C4-2B (cell line): ENCODE results near the gene LRRC58.

Experiments used
- H3K27ac ChIP-seq: fragments of 450-650 bp; 2 replicates; pipeline ENCODE4 v1.5.1; 2017
- ZFX ChIP-seq: fragments of 450-650 bp; IDR thresholded peaks from 2 replicates; pipeline ENCODE4 v1.6.1; 2017
- TF ChIP-seq, protein P1 (sequence below): fragments of 450-650 bp; conservative IDR thresholded peaks from 2 replicates; pipeline ENCODE4 v1.5.1; 2017; ENCODE audit warnings: mild to moderate bottlenecking

The LRRC58 gene

DNA sequence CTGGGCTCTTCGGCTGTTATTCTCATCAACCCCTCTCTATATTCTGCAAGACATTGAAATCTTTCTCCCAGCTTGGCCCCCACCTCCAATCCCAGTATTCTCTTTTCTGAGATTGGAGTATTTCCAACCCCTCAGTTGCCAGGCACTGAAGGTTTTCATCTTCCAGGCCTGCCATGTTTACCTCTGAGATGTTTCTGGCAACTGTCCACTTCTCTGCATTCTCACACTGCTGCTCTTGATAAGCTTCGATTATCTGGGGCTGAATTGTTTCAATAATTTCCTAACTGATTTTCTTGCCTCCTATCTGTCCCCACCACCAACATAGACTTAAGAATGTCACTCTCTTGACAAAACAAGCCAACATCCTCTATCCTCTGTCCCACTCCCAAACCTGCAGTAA, 62.7 kb downstream of the LRRC58 start:
- TF ChIP-seq, protein P1, sequence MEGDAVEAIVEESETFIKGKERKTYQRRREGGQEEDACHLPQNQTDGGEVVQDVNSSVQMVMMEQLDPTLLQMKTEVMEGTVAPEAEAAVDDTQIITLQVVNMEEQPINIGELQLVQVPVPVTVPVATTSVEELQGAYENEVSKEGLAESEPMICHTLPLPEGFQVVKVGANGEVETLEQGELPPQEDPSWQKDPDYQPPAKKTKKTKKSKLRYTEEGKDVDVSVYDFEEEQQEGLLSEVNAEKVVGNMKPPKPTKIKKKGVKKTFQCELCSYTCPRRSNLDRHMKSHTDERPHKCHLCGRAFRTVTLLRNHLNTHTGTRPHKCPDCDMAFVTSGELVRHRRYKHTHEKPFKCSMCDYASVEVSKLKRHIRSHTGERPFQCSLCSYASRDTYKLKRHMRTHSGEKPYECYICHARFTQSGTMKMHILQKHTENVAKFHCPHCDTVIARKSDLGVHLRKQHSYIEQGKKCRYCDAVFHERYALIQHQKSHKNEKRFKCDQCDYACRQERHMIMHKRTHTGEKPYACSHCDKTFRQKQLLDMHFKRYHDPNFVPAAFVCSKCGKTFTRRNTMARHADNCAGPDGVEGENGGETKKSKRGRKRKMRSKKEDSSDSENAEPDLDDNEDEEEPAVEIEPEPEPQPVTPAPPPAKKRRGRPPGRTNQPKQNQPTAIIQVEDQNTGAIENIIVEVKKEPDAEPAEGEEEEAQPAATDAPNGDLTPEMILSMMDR = no peak
- no peak for TF ChIP-seq ZFX
- no peak overlapping the region for H3K27ac ChIP-seq

DNA sequence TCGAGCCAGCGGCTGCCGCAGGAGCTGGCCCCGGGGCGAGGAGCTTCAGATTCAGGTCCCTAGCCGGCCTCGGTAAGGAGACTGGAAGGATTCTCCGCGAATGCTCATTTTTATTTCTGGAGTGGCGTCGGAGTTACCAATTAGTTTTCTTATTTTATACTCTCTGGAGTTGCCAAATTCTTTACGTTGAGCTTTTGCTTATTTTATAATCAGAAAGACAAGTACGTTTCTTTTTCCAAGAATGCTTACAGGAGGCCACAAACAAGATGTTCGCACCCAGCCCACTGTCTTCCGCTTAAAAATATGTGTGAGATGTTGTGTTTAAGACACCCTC, 63.7 kb downstream of the LRRC58 start:
- peak overlapping the region; percentile 42 for H3K27ac ChIP-seq
- TF ChIP-seq, protein P1 = no peak
- no peak for TF ChIP-seq ZFX

DNA sequence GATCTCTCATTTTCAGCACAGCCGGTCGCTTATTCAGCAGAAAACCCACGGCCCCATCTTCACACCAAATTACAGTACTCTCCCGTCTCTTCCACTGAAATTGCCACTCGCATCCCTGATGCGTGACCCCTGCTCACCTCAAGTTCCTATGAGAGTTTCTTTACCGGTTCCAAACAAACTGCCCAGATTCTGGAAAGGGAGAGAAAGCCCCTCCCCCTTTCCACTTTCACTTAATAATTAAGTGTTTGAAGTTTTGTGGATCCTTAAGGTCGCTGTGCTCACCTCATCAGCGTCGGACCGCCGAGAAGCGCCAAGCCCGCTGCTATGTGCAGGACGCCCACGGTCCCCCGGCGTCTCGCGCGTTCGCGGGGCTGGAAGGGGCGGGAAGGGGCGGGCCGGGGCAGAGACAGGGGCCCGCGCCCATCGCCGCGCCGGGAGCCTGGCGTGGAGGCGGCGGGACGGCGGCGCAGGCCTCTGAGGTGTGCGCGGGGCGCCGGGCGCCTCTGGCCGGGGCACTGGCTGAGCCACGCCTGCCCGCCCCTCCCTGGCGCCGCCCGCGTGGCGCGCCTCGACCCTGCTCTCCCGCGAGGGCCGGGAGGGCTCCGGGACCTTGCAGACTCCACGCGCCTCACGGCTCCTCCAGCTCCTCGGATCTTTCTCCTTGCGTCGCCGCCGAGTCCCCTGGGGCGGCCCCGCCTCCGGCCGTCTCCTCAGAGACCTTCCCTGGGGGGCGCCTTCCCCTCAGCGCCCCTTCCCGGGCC, 64.2 kb downstream of the LRRC58 start, which contains the start of gene GPR156:
Gene GPR156 (minus strand): TSS at position 476 of the 761 bp plus-strand sequence. CDS start 41,124 bp downstream, outside the sequence.
- peak within 1 kb of the TSS; percentile 42 for H3K27ac ChIP-seq
- peak; percentile 56 for TF ChIP-seq ZFX
- TF ChIP-seq, protein P1 = no peak

DNA sequence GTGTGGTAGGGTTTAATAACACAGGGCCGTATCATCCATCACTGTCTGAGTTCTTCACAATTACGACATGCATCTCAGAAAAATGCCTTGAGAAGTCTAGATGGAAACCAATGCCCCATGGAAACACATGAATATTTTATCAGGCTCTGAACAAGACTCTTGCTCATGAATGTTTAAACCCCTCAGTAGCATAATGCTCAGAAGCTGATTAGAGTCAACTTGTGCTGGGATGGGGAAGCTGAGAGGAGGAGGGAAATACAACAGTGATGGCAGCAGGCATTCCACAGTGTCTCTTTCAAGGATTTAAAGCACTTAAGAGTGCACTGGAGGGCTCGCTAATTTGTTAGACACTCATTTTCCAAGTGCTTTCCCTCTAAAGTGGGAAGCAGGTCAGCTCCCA, 67.9 kb downstream of the LRRC58 start:
- no peak overlapping the region for H3K27ac ChIP-seq
- TF ChIP-seq ZFX = no peak
- TF ChIP-seq, protein P1 = no peak

DNA sequence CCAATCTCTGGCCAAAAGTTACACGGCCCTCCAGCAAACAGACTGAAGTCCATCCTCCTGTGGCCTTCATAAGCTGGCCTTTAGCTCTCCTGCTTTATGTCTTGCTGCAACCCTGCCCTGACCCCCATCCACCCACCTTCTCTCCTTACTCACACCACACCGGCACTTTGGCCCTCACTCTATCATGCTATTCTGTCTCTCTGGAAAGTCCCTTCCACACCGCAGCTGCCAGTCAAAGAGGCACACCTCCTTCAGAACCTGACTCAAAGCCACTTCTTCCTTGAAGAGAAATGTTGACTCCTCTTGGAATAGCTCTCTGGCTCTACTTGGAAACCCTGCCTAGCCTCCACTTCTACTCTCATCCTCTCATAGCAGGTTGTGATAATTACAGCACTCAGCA, 68.6 kb downstream of the LRRC58 start:
- H3K27ac ChIP-seq = no peak overlapping the region
- TF ChIP-seq ZFX = no peak
- TF ChIP-seq, protein P1 = no peak

DNA sequence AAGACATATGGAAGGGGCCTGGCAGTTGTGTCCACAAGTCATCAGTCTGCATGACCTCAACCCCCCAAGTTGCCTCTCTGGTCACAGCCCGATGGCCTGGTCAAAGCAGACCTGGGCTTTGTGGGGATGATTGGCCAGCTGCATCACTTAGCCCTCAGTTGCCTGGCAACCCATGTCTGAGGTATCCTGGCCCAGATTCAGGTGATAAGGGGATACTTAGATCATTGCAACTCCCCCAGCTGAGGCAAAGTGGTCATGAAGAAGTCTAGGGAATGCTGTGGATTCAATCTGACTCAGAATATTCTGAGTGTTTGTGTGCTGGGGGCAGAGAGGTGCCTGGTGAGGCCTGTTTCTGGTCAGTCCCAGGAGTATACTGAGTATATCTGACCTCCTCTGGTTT, 69.1 kb downstream of the LRRC58 start:
- H3K27ac ChIP-seq = no peak overlapping the region
- TF ChIP-seq, protein P1 = no peak
- TF ChIP-seq ZFX = no peak

DNA sequence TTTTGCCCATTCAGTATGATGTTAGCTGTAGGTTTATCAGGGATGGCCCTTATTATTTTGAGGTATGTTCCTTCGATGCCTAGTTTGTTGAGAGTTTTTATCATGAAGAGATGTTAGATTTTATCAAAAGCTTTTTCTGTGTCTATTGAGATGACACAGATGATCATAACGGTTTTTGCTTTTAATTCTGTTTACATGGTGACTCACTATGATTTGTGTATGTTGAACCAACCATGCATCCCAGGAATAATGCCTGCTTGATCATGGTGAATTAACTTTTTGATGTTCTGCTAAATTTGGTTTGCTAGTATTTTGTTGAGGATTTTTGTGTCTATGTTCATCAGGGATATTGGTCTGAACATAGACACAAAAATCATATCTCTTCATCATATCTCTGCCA, 72.4 kb downstream of the LRRC58 start:
- TF ChIP-seq ZFX = no peak
- TF ChIP-seq, protein P1 = no peak
- no peak overlapping the region for H3K27ac ChIP-seq
